ENCODE results near the gene DAB2IP.

DAB2IP gene

GRCh38 chr9:121658166-121658565, 6.7 kb downstream of the DAB2IP start:
- H3F3A ChIP-seq (ENCODE audit: insufficient read depth, low read length): no peaks in the 10 kb centered on the region
- no peaks in the 10 kb centered on the region for H3K79me2 ChIP-seq (ENCODE audit: insufficient read depth, low read length)
- H3K27ac ChIP-seq (ENCODE audit: low read depth, low read length, poor library complexity, severe bottlenecking): no peak overlapping the region
- H3K4me3 ChIP-seq (ENCODE audit: low read depth, low read length, poor library complexity, severe bottlenecking): no peak overlapping the region
- H3K9ac ChIP-seq (ENCODE audit: low read length): no peak overlapping the region
- no peaks in the 10 kb centered on the region for H3K9me2 ChIP-seq (ENCODE audit: low read depth, low read length)
- H2AFZ ChIP-seq (ENCODE audit: low read length): no peak overlapping the region
- no peaks in the 10 kb centered on the region for H4K20me1 ChIP-seq (ENCODE audit: insufficient read depth, low read length)
- no peak for TF ChIP-seq CTCF (IDR thresholded peaks at IDR 0.05; ENCODE audit: low read length)
- no peak for TF ChIP-seq EZH2 (IDR thresholded peaks at IDR 0.05; ENCODE audit: borderline replicate concordance, low read length)
- no peaks in the 10 kb centered on the region for H3K9me3 ChIP-seq (ENCODE audit: low read length)
- H3K27me3 ChIP-seq (ENCODE audit: insufficient read depth, low read length): peaks cover 3% of the 10 kb centered on the region
- H3K4me1 ChIP-seq (ENCODE audit: insufficient read depth, low read length, severe bottlenecking): no peaks in the 10 kb centered on the region
- H3K36me3 ChIP-seq (ENCODE audit: insufficient read depth, low read length): no peaks in the 10 kb centered on the region
- no peak overlapping the region for H3K4me2 ChIP-seq (ENCODE audit: low read length)

GRCh38 chr9:121658591-121658990, 7.2 kb downstream of the DAB2IP start:
- H4K20me1 ChIP-seq (ENCODE audit: insufficient read depth, low read length): no peaks in the 10 kb centered on the region
- TF ChIP-seq CTCF (IDR thresholded peaks at IDR 0.05; ENCODE audit: low read length) (no peak), EZH2 (IDR thresholded peaks at IDR 0.05; ENCODE audit: borderline replicate concordance, low read length) (no peak)
- H3K9me2 ChIP-seq (ENCODE audit: low read depth, low read length): no peaks in the 10 kb centered on the region
- no peaks in the 10 kb centered on the region for H3K79me2 ChIP-seq (ENCODE audit: insufficient read depth, low read length)
- H3K9me3 ChIP-seq (ENCODE audit: low read length): no peaks in the 10 kb centered on the region
- peaks cover 3% of the 10 kb centered on the region for H3K27me3 ChIP-seq (ENCODE audit: insufficient read depth, low read length)
- H3K27ac ChIP-seq (ENCODE audit: low read depth, low read length, poor library complexity, severe bottlenecking): no peak overlapping the region
- no peak overlapping the region for H2AFZ ChIP-seq (ENCODE audit: low read length)
- H3K4me3 ChIP-seq (ENCODE audit: low read depth, low read length, poor library complexity, severe bottlenecking): no peak overlapping the region
- H3K9ac ChIP-seq (ENCODE audit: low read length): no peak overlapping the region
- no peaks in the 10 kb centered on the region for H3F3A ChIP-seq (ENCODE audit: insufficient read depth, low read length)
- no peak overlapping the region for H3K4me2 ChIP-seq (ENCODE audit: low read length)
- no peaks in the 10 kb centered on the region for H3K36me3 ChIP-seq (ENCODE audit: insufficient read depth, low read length)
- H3K4me1 ChIP-seq (ENCODE audit: insufficient read depth, low read length, severe bottlenecking): no peaks in the 10 kb centered on the region

GRCh38 chr9:121660367-121660766, 8.9 kb downstream of the DAB2IP start:
- Histone ChIP-seq H3K9ac (ENCODE audit: low read length) (no peak overlapping the region), H3K79me2 (ENCODE audit: insufficient read depth, low read length) (no peaks in the 10 kb centered on the region), H3K27me3 (ENCODE audit: insufficient read depth, low read length) (no peaks in the 10 kb centered on the region; the same call in 1 of the 2 replicates), H3K4me2 (ENCODE audit: low read length) (no peak overlapping the region), H3K36me3 (ENCODE audit: insufficient read depth, low read length) (no peaks in the 10 kb centered on the region), H4K20me1 (ENCODE audit: insufficient read depth, low read length) (no peaks in the 10 kb centered on the region), H3K9me2 (ENCODE audit: low read depth, low read length) (no peaks in the 10 kb centered on the region), H3F3A (ENCODE audit: insufficient read depth, low read length) (no peaks in the 10 kb centered on the region), H3K9me3 (ENCODE audit: low read length) (no peaks in the 10 kb centered on the region), H3K4me3 (ENCODE audit: low read depth, low read length, poor library complexity, severe bottlenecking) (no peak overlapping the region), H3K4me1 (ENCODE audit: insufficient read depth, low read length, severe bottlenecking) (no peaks in the 10 kb centered on the region), H2AFZ (ENCODE audit: low read length) (no peak overlapping the region), H3K27ac (ENCODE audit: low read depth, low read length, poor library complexity, severe bottlenecking) (no peak overlapping the region)
- TF ChIP-seq CTCF (IDR thresholded peaks at IDR 0.05; ENCODE audit: low read length) (no peak), EZH2 (IDR thresholded peaks at IDR 0.05; ENCODE audit: borderline replicate concordance, low read length) (no peak)

Measured in OCI-LY1 (cell line).